Dendritic cell treated with granulocyte-macrophage colony-stimulating factor and Interleukin-4, amounts not matched to agents 40 ng/mL and 50 ng/mL, for 4 days (primary cell): ENCODE results near the gene ZIC2.
A peak's percentile ranks its signal among the peaks of the same experiment; 100 is the strongest.

ENCODE experiments used
- H3K27ac Mint-ChIP-seq: one replicate; pipeline ENCODE4 v1.8.0; 2022; ENCODE audit warnings: mild to moderate bottlenecking, mixed read lengths
- H3K27me3 Mint-ChIP-seq: one replicate; pipeline ENCODE4 v1.8.0; 2022; ENCODE audit warnings: mild to moderate bottlenecking, mixed read lengths
- H3K36me3 Mint-ChIP-seq: one replicate; pipeline ENCODE4 v1.8.0; 2022; ENCODE audit warnings: low read depth, mixed read lengths
- H3K4me1 Mint-ChIP-seq: one replicate; pipeline ENCODE4 v1.8.0; 2022; ENCODE audit warnings: low read depth, mixed read lengths
- H3K4me3 Mint-ChIP-seq: one replicate; pipeline ENCODE4 v1.8.0; 2022; ENCODE audit warnings: mild to moderate bottlenecking, moderate library complexity, mixed read lengths
- H3K9me3 Mint-ChIP-seq: one replicate; pipeline ENCODE4 v1.8.0; 2022; ENCODE audit warnings: mixed read lengths
- intact Hi-C: fragments of 100-400 bp; cut with micrococcal nuclease; formaldehyde crosslinking; loops from one replicate; pipeline ENCODE4 v1.15.0; 2022

Gene ZIC2

GRCh38 chr13:99974296-99974938 is 7.2 kb upstream of the ZIC2 start:
- Mint-ChIP-seq H3K27ac (no peak overlapping the region), H3K4me1 (peaks cover 19% of the 10 kb centered on the region), H3K9me3 (no peaks in the 10 kb centered on the region), H3K36me3 (no peaks in the 10 kb centered on the region), H3K4me3 (no peak overlapping the region), H3K27me3 (peaks cover 90% of the 10 kb centered on the region)
- intact Hi-C loops = no loop called here

DNA sequence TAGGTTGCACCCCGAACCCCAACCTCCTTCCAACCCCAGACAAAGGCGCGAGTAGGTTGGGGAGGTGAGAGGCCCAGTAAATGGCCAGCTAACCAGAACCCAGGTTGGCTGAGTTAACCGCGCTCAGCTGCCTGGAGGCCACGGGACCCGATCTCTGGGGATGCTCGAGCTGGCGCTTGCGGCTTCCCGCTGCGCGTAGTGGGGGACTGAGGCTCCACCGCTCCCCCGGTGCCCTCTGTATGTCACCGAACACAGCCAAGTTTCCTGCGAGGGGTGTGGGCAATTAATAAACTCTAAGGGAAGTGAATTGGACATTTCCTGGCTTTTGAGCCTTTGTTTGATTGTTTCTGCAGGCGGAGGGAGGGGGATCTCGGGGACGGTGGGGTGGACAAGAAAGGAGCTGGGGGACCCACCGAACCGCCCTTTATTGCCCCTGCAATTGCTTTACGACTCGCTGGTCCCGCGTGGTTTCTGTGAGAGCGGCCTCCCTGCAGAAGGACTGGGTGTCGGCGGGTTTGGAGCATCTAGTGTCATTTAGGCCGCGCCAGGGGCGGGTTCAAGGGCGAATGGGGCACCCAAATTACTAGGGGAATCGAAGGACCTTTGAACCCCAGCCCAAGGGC is 6.5 kb upstream of the ZIC2 start:
- no peak overlapping the region for H3K27ac Mint-ChIP-seq
- intact Hi-C loops = no loop called here
- no peak overlapping the region for H3K4me3 Mint-ChIP-seq
- no peaks in the 10 kb centered on the region for H3K36me3 Mint-ChIP-seq
- no peaks in the 10 kb centered on the region for H3K9me3 Mint-ChIP-seq
- H3K27me3 Mint-ChIP-seq = peaks cover 92% of the 10 kb centered on the region
- peaks cover 15% of the 10 kb centered on the region for H3K4me1 Mint-ChIP-seq

- Mint-ChIP-seq H3K27ac (no peak overlapping the region), H3K36me3 (no peaks in the 10 kb centered on the region), H3K4me3 (no peak overlapping the region), H3K4me1 (peaks cover 13% of the 10 kb centered on the region), H3K27me3 (peaks cover 91% of the 10 kb centered on the region), H3K9me3 (no peaks in the 10 kb centered on the region)
- intact Hi-C loops = no loop called here
Measured at GRCh38 chr13:99975626-99976025, 6.0 kb upstream of the ZIC2 start.

DNA sequence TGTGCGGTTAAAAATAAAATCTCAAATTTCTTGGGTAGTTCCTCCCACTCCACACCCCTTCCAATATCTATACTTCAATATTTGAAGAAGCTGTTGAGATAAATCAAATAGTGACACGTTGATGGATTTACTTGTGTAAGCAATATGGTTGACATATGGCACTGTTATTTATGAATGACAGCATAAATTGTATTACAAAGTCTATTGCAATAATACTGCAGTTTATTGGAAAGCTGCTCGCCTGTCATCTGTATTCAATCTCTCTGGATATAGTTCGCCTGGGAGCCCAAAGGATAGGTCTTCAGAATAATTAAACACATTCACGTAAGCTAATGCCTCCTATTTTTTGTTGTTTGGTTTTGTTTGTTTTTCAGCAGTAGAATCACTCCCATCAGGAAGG is 5.0 kb upstream of the ZIC2 start:
- Mint-ChIP-seq H3K9me3 (no peaks in the 10 kb centered on the region), H3K4me3 (no peak overlapping the region), H3K27me3 (peaks cover 90% of the 10 kb centered on the region), H3K36me3 (no peaks in the 10 kb centered on the region), H3K4me1 (peaks cover 13% of the 10 kb centered on the region), H3K27ac (no peak overlapping the region)
- intact Hi-C loops = no loop called here

DNA sequence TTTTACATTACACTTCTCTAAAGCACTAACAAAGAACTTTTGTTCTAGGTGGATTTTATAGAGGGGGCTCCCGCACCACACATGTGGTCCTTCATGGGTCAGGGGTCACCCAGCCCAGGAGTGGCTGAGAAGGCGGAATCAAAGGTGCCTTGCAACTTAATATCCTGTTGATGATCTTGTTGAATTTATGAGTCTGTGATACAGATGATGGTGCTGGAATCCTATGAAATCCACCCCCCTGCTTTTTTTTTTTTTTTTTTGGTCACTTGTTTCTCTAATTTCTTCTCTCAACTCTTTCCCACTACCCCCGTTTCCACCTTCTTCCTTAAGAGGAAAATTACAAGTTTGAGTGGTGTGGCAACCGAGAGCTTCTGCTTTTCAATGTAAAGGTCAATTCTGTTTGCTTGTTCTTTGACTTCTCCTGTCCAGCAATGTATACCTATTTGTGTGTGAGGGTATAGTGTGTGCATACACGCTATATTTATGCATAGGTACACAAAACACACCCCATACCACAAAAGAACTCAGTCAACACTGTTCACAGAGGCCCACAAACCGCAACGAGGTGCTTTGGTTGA is 4.2 kb upstream of the ZIC2 start:
- Mint-ChIP-seq H3K9me3 (no peaks in the 10 kb centered on the region), H3K36me3 (no peaks in the 10 kb centered on the region), H3K4me1 (peaks cover 13% of the 10 kb centered on the region), H3K4me3 (no peak overlapping the region), H3K27me3 (peaks cover 85% of the 10 kb centered on the region), H3K27ac (no peak overlapping the region)
- intact Hi-C loops = no loop called here

DNA sequence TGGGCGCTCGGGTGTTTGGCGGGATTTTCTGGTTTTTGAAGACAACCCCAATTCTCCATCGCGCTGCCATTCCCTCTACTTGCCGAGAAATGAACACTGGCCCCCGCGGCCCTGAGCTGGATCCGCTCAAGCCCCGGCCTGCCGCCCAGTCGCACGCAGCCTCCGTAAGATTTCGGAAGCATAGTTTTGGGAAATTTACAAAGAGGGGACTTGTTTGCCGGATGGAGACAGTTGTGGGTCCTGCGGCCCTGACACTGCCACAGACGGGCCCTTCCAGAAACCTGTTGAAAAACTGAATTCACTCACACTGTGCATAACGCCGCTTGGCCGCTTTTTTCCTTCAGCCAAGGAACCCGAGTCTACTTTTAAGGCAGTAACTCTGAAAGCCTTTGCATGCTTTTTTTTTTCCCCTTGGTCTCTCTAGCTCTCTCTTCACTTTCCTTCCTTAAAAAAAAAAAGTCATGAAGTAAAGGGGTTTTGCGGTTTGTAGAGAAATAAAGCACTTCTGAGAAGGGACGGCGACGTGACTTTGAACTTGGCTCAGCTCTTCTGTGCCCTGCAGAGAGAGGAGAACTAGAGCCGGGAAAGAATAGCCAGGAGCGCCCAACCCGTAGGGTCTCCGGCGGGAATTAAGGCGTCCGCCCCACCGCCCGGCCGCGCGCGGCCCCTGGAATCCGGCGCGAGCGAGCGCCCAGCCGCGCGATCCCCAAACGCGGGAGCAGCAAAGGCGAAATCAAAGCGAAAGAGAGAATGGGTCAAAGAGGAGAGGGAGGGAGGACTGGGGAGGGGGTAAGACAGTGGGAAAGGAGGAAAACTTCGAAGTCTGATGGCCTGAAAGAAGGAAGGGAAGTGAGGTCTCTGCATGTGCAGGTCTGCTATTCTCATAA is 3.4 kb upstream of the ZIC2 start:
- Mint-ChIP-seq H3K4me1 (peaks cover 13% of the 10 kb centered on the region), H3K36me3 (no peaks in the 10 kb centered on the region), H3K27ac (no peak overlapping the region), H3K27me3 (peaks cover 85% of the 10 kb centered on the region), H3K9me3 (no peaks in the 10 kb centered on the region), H3K4me3 (no peak overlapping the region)
- intact Hi-C loops = no loop called here

GRCh38 chr13:99978799-99979452 is 2.7 kb upstream of the ZIC2 start:
- Mint-ChIP-seq H3K27me3 (peaks cover 85% of the 10 kb centered on the region), H3K9me3 (no peaks in the 10 kb centered on the region), H3K4me1 (peaks cover 13% of the 10 kb centered on the region), H3K4me3 (no peak overlapping the region), H3K27ac (no peak overlapping the region), H3K36me3 (no peaks in the 10 kb centered on the region)
- intact Hi-C loops = no loop called here

DNA sequence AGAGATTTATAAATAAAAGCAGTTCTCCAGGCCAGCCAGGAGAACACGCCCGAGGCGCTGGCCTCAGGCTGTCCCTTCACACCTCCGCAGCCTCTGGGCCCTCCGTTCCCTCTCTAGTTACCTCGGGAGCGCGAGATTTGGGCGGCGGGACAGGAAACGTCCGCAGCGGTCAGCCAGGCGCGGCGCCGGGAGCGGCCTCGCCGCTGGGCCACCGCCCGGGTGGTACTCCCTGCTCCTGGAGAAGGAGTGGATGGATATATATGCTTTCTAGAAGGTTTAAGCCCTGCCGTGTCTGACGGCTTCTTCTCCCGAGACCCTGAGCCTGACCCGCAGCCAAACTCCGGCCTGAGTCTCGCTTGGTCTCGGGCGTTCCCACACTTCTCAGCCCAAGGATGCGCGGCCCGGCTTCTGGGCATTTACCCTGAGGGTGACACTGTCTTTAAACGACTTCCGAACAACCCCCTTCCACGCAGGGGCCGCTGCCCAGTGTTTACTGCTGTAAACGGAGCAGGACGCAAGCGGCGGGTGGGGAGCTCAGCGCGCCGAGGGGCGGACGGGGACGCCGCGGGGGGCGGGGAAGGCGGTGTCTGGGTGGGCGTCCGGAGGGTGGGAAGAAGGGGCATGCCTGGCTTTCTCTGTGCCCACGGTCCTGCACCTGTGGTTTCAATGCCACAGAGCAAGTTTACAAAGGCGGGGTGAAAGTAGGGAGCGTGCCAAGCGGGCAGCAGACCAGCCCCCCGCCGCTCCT is 2.0 kb upstream of the ZIC2 start:
- intact Hi-C loops = no loop called here
- Mint-ChIP-seq H3K4me3 (peak overlapping the region; percentile 37), H3K4me1 (peaks cover 13% of the 10 kb centered on the region), H3K27ac (no peak overlapping the region), H3K27me3 (peaks cover 85% of the 10 kb centered on the region), H3K9me3 (no peaks in the 10 kb centered on the region), H3K36me3 (no peaks in the 10 kb centered on the region)

- Mint-ChIP-seq H3K27me3 (peaks cover 82% of the 10 kb centered on the region), H3K27ac (no peak overlapping the region), H3K36me3 (no peaks in the 10 kb centered on the region), H3K4me3 (peak overlapping the region; percentile 66), H3K4me1 (peaks cover 13% of the 10 kb centered on the region), H3K9me3 (no peaks in the 10 kb centered on the region)
- intact Hi-C loops = no loop called here
Measured at GRCh38 chr13:99980201-99980823, 1.3 kb upstream of the ZIC2 start.

- intact Hi-C loops = no loop called here
- Mint-ChIP-seq H3K9me3 (no peaks in the 10 kb centered on the region), H3K4me3 (peak overlapping the region; percentile 66), H3K27me3 (peaks cover 79% of the 10 kb centered on the region), H3K4me1 (peaks cover 13% of the 10 kb centered on the region), H3K27ac (no peak overlapping the region), H3K36me3 (no peaks in the 10 kb centered on the region)
Measured at GRCh38 chr13:99980824-99981734, 505 bp upstream of the ZIC2 start.

DNA sequence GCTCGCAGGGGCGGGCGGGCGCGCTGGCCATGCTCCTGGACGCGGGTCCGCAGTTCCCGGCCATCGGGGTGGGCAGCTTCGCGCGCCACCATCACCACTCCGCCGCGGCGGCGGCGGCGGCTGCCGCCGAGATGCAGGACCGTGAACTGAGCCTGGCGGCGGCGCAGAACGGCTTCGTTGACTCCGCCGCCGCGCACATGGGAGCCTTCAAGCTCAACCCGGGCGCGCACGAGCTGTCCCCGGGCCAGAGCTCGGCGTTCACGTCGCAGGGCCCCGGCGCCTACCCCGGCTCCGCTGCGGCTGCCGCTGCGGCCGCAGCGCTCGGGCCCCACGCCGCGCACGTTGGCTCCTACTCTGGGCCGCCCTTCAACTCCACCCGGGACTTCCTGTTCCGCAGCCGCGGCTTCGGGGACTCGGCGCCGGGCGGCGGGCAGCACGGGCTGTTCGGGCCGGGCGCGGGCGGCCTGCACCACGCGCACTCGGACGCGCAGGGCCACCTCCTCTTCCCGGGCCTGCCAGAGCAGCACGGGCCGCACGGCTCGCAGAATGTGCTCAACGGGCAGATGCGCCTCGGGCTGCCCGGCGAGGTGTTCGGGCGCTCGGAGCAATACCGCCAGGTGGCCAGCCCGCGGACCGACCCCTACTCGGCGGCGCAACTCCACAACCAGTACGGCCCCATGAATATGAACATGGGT is 599 bp downstream of the ZIC2 start:
- peak overlapping the region; percentile 55 for H3K4me3 Mint-ChIP-seq
- H3K36me3 Mint-ChIP-seq = no peaks in the 10 kb centered on the region
- no peak overlapping the region for H3K27ac Mint-ChIP-seq
- H3K4me1 Mint-ChIP-seq = peaks cover 13% of the 10 kb centered on the region
- H3K27me3 Mint-ChIP-seq = peaks cover 78% of the 10 kb centered on the region
- intact Hi-C loops = no loop called here
- no peaks in the 10 kb centered on the region for H3K9me3 Mint-ChIP-seq
